Activated CD8-positive, alpha-beta memory T cell treated with anti-CD3 and anti-CD28 coated beads, Interleukin-2, amount 50 U/mL, for 48 hours (primary cell): ENCODE results near the gene RAB41.
"Not testable (repeated sequence)": the region's sequence is repeated elsewhere in the genome, so short reads cannot be mapped to it uniquely, and the experiment has no call there.

Source experiments
- DNase-seq: peaks from one replicate; pipeline ENCODE4 v3.0.0-alpha.2; 2020

Gene RAB41

DNA sequence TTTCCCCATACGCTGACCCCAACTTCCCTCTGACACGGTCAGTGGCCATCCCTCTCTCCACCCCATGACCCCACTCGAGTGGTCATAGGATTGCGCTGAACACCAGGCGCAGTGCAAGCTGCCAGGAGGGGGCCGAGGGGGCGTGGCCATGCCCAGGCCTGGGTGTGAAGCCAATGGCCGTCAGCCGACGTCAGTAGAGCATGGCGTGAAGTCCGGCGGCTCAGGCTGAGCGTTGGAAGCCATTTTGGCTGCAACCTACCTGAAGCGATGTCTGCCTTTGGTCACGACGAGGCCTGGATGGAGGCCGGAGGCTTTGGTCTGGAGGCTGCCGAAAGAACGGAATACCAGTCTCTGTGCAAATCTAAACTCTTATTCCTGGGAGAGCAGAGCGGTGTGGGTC lies at the start of gene RAB41:
TSS of gene RAB41 (plus strand) at position 222 of the 400 bp plus-strand sequence. CDS start at position 268, 46 bp downstream.
- DNase-seq, result no peak

DNA sequence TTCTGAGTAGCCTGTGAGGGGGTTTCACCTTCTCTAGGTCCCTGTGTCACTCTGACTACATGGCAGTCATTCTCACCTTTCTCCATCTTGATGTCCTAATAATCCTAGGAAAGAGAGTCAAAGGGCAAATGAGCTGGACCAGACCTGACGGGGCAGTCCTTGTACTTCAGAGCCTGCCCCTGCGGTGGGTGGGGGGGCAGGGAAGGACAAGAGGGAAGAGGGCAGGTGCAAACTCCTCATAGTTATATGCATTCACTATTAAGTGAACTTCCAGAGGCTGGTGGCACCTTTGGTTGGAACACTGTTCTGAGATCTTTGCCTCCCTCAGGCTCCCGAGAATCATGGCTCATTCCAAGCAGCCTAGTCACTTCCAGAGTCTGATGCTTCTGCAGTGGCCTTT lies 47.6 kb upstream of the RAB41 start, which contains the start of gene AWAT1:
TSS of gene AWAT1 (plus strand) at position 301 of the 400 bp plus-strand sequence. CDS start at position 342, 41 bp downstream.
- no peak for DNase-seq

DNA sequence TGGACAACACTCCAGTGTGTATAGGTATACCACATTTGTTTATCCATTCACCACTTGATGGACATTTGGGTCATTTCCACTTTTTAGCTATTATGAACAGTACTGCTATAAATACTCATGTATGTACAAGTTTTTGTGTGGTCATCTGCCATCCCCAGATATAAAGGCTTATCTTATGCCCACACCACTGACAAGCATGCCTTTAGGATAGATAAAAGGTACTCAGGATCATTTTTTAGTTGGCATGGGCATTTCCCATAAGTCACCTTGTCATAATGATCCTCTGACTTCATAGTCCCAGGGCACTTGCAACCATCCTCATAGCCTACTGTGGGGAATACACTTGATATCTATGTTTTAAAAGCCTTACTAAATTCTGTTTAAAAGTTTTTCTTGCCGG lies 41.2 kb upstream of the RAB41 start:
- DNase-seq, result no peak

DNA sequence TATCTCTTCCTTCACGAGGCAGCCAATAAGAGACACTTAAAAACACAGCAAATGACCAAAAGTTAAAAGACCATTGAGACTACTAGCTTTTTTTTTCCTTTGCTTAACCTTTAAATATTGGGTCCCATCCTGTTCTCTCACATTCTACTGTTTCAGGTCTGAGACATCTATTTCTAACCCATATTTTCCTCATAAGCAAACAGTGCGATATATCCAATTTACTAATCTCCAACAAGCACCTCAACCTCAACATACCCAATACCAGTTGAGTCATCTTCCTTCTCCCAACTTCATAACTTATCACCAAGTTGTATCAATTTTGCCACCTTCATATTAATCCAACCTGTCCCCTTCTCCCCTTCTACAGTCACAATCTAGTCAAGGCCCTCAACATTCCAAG lies 40.5 kb upstream of the RAB41 start:
- DNase-seq, result no peak

DNA sequence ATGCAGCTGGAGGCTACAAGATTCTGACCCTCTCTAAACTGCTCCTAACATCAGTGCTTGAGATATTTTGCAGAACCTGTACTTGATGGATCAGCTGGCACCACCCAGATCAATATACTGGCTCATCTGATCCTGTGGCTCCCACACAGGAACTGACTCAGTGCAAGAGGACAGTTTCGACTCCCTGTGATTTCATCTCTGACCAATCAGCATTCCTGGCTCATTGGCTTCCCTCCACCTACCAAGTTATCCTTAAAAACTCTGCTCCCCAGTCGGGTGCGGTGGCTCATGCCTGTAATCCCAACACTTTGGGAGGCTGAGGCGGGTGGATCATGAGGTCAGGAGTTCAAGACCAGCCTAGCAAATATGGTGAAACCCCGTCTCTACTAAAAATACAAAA lies 38.4 kb upstream of the RAB41 start:
- DNase-seq, result not testable (repeated sequence)

DNA sequence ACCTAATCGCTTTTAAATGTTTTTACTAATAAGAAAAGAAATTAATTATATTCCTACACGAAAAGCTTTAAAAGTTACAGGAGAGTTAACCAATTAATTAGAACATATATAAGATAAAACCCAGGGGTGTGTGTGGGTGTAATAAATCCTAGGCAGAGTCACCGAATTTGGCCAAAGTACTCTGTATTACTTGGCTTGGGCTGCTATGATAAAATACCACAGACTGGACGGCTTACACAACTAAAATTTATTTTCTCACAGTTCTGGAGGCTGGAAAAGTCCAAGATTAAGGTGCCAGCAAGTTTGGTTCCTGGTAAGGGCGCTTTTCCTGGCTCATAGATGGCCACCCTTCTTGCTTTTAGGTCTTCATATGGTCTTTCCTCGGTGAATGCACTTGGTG lies 37.1 kb upstream of the RAB41 start:
- no peak for DNase-seq

DNA sequence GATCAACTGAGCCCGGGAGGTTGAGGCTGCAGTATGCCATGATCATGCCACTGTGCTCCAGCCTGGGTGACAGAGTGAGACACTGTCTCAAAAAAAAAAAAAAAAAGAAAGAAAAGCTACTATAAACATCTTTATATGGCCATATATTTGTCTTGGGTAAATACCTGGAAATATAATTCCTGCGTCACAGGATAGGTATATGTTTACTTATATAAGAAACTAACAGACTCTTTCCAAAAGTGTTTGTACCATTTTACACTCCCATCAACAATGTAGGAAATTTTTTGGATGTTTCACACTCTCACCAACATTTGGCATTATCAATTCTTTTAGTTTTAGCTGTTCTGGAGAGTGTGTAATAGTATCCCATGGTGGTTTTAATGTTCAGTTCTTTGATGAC lies 34.7 kb upstream of the RAB41 start:
- no peak for DNase-seq

DNA sequence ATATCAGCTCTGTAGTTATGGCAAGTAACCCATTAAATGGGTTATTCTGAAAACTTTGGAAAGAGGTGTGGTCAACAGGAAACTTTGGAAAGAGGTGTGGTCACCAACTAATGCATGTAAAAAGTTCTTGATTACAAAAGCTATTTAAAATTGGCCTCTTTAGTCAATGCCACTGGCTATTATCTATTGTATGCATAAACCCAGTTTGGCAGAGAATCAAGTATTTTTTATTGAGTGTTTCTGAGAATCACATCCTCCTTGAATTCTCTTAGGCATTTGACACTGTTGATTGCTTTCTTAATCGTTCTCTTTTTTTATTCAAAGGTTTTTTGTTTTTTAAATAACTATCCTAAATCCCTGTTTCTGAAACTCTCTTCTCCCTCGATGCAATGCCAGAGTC lies 29.5 kb upstream of the RAB41 start:
- DNase-seq, result no peak

DNA sequence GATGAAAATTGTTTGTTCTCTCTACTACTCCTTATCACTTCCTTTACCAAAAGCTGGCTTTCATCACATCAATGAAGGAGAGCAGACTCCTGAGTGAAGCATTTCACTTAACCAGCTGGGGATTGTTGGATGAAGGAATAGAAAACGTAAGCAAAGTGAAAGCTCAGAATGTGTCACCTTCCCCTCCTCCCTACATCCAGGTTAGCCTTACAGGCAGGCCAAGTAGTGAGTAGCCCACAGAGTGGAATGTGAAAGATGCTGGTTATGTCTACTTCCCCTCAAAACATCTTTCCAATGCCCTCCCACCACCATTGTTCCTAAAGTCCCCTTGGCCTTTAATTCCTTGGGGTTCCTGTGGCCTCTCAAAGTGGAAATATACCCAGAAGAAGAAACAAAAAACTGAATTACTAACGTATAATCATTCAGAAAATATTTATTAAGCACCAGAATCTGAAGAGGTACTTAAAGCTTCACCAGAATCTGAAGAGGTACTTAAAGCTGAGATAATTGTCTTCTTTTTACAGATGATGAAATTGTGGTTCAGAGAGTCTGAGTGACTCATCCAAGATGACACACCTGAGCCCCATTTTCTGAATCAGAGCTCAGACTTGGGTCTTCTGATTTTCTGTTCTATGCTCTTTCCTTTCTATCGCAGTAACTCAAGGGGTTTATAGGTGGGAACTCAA lies 28.5 kb upstream of the RAB41 start:
- no peak for DNase-seq

DNA sequence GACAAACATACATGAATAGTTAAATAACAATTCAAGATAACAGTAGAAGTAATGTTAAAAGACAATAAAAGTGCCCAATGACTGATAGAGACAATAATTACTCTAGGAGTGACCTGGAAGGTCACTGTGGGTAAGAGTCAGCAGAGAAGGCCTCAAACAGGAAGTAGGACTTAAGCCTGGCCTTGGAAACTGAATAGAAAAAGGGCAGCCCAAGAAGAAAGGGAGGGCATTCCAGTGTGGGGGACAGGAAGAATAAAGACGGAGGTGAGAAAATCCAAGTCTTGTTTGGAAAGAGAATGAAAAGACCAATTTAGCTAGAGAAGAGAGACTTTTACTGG lies 27.9 kb upstream of the RAB41 start:
- no peak for DNase-seq

DNA sequence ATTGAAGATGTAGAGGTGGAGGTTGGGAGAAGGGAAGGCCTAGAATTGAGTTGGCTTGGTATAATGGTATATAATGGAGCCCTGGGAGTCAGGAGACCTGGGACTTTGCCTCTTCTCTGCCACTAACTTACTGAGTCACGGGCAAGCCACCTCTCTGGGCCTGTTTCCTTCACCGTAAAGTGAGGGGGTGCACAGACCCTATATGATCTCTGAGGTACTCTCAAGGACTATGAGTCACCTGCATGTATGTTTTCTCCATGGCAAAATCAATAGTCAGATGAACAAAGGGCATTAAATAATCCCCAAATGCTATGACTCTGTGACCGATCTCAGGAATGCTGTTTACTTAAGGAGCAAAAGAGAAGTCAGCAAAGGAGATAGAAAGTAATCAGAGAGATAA lies 27.1 kb upstream of the RAB41 start:
- DNase-seq, result no peak

DNA sequence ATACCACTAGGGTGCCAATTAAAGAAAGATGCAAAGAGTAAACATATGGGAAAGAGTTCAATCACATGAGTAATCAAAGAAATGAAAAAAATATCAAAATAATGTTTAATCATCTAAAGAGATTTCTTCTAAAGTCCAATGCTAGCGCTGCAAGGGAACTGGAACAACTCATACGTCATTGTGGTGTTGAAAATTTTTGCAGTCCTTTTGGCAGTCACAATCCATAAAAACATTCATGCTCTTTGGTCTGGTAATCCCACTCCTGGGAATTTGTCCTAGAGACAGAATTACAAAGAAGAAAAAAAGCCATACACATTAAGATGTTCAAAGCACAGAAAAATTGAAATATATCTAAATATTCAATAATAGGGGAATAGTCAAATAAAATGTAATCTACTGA lies 26.5 kb upstream of the RAB41 start:
- no peak for DNase-seq

DNA sequence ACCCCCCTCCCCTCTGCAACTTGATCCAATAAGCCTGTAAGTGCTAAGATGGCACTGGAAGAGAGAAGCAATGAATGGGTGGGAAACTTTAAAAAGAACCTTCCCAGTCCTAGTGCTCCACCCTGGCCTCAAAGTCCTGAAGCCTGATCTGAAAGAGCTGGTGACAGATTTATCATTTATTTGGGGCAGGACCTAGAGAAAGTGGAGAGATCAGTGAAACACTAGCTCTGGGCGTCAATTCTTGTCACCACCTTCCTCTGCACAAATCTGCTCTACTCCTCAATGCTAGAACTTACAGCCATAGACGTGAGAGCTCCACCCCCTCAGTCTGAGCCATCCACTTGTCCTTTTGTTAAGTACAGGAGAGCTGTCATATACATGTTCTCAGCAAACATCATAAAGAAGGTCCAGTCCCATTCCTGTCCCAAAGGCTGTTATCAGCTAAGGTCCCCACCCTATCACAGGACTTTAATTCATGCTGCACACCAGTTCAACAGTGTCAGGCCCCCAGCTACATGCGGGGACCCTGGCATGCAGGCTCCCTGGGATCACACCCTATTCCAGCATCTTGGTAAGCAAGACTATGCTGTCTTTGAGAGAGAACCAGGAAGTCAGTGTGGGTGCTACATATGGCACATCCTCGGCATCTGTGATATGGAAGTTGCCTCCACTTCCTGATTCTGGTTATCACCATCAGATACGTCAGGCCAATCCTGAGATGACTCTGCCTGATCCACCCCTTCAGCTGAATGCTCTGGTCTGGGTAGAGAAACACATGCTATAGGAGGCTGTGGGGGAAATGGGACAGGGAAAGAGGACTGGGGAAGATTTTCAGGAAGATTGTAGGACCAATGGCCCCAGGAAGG lies 24.3 kb upstream of the RAB41 start:
- no peak for DNase-seq

DNA sequence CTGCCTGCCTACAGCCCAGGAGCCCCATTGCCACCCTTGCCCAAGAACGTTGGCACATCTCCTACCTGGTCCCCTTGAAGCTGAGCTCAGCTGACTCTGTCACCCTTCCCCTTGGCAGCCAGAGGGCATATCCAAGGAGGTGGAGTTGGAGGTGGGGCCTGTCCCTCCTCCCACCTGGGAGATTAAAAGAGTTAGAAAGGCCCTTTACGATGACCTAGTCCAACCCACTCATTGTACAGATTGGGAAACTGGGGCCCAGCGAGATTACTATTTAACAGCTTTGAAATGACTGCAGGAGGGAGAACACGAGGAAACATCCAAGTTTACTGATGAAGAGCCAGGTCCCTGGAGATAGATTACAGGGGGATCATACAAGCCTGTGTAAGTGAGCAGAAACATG lies 21.9 kb upstream of the RAB41 start, which contains the start of gene P2RY4:
TSS of gene P2RY4 (minus strand) at position 101 of the 400 bp plus-strand sequence. CDS start 580 bp downstream, outside the sequence.
- DNase-seq, result no peak

DNA sequence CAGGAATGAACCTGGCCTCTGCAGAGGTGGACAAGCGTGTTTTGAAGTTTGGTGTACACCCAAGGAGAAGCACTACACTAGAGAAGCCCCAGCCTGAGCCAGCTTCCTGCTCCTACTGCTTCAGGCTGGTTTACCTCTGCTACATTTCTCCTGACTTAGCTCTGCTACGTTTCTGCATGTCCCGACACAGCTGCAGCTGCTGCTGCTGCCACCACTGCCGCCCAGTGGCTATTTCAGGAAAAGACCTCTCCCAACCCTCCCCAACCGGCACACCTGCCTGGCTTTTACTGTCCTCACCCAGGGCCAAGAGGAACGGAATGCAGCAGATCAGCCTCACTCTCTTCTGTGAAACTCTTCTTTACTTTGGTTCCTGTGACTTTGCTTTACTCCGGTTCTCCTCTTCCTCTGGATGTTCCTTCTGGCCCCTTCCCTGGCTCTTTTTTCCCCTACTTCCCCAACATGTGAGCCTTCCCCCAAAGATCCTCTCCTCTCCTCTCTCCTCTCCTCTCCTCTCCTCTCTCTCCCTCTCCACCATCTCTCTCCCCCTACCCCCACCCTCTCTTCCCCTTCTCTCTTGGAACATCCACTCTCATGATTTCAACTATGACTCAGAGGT lies 18.9 kb upstream of the RAB41 start:
- peak; percentile 56 for DNase-seq

DNA sequence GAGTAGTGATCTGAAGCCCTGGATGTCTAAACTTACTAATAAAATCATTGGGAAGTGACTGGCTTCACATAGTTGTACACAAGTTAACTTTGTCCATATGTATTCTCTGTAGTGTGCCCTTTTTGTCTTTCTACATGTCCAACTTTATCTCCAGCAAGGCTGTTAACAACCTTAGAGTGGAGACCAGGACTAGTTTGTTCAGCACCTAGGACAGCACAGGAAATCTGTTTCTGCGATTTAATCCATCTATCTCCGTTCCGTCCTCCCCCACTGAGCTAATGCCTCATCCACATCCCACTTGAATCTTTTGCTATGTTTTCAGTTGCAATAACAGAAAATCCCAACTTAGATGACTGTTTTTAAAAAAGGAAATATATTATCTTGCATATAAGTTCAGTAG lies 17.2 kb upstream of the RAB41 start:
- DNase-seq, result no peak

DNA sequence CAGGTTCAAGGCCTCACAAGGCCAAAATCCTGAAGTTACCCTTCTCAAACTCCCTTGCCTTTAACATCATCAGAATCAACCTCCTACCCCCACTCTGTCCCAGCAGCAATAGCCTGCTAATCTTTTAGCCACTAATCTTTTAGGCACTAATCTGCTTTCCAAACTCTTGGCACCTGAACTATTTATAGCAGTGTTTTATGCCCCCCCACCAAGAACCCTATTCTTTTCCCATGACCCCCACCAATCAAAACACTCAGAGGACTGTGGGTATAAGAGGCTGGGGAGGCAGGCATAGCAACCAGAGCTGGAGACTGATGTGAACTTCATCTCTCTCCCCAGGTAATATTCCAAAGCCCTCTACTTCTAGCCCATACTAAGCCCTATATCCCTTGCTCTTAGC lies 13.9 kb upstream of the RAB41 start, which contains the start of gene ARR3:
TSS of gene ARR3 (plus strand) at position 301 of the 400 bp plus-strand sequence. CDS start 1,052 bp downstream, outside the sequence.
- no peak for DNase-seq

DNA sequence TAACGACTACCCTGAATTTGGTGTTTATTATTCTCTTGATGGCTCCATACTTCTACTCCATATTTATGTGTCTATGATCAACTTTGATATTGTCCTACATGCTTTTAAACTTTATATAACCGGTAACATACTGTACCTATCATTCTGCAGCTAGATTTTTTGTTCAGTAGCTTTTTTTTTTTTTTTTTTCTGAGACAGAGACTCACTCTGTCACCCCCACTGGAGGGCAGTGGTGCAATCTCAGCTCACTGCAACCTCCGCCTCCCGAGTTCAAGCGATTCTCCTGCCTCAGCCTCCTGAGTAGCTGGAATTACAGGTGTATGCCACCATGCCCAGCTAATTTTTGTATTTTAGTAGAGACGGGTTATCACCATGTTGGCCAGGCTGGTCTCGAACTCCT lies 7.9 kb upstream of the RAB41 start:
- not testable (repeated sequence) for DNase-seq

DNA sequence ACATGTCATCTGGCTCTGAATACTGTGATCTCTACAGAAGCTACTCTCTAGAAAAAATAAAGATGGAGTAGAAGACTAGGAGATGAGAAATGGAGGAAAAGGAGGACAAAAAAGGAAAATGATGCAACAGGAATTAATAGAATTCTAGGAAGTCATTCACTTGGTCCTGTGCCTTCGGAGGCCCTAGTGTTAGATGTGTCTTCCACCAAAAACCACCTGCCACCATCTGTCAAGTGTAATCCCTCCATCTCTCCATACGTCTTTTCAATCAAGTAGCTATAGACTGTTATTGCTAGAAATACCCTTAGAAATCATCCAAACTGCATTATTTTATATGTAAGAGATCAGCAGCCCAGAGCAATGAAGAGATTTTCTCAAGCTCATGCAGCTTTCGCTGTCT lies 2.9 kb upstream of the RAB41 start:
- no peak for DNase-seq

DNA sequence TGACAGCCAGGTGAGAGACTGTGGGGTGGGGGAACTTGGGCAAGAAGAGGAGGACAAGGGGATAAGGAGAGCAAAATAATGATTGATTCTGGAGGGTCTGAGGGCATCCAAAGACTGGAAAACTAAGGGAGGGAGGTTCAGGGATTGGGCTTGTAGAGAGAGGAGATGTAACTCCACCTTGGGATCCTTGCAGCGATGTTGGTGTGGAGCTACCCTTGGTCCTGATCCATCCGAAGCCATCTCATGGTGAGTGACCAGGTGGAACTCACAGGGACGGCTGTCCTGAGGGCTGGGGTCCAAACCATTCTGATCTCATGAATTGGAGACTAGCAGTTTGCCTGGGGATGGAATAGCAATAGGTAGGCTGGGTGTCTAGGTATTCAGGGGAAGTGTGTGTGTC lies 1.4 kb upstream of the RAB41 start:
- DNase-seq, result no peak

DNA sequence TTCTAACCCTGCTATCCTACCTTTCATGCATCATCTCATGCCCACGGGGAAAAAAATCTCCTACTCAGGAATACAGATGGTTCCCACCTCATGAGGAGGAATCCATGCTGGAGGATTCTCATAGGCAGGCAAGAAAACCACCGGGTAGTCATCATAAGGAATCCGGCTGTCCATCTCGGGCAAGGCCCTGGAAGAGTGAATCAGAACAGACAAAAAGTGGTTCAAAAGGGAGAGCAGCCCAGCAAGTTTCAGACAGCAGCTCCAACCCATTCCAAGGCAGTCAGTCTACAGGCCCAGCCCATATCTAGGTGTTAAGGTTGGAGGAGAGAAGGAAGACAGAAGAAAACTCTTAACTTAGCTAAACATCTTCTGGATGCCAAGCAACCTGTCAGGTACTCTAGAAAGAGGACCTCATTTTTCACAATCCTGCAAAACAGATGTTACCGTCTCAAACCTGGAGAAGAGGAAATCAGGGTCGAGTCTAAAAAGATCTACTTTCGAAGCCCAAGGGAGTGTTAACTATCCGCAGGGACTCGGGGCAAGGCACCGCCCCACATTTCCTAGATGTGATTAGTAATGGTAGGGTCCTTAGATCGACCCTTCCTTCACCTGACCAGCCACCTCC lies 7.3 kb downstream of the RAB41 start:
- no peak for DNase-seq

DNA sequence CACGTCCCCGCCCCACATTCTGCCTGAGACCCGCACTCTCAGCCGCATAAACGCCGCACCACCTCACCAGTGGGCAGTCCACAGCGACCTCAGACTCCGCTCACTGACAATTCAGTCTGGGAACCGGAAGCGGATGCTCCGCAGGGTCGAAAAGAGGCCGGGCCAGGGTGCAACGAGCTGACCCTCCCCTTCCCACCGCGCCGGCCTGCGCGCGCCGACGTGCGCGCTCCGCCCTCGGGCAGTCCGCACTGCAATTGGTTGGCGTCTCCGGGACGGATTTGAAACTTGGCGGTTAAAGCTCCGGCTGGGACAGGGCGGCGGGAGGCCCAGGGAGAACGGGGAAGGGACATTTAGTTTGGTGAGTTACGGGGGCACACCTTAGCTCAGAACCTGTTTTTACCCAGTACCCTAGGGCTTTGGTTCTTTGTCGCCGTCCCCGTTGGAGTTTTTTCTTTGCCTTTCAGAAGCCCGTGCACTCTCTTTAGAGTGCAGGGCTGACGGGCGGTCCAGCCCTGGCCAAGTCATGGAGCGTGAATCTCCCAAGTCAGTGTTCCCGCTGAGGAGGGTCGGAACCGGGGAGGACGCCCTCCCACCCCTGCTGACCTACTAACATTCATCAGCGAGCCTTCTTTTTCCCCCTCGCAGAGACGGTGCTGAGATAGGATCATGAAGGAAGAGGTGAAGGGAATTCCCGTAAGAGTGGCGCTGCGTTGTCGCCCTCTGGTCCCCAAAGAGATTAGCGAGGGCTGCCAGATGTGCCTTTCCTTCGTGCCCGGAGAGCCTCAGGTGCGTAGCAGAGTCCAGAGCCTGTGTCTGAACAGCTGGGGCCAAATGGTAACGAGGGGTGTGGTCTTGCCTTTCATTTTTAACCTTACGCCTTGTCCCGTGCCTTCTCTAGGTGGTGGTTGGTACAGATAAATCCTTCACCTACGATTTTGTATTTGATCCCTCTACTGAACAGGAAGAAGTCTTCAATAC lies 8.1 kb downstream of the RAB41 start, which contains the start of the genes KIF4A and PDZD11:
TSS of gene KIF4A (plus strand) at position 312 of the 978 bp plus-strand sequence. CDS start at position 667, 355 bp downstream.
TSS of gene PDZD11 (minus strand) at position 135 of the 978 bp plus-strand sequence. CDS start 586 bp downstream, outside the sequence.
- DNase-seq, result peak; percentile 86
